DMS114 treated with DMSO at 0.1 percent for 48 hours (cell line): ENCODE data around the gene MINDY4.

Experiments used
- DNase-seq: peaks from one replicate; lab custom pipeline; 2025; ENCODE audit not compliant: unreplicated experiment; lab: John Stamatoyannopoulos, UW

Gene MINDY4

DNA sequence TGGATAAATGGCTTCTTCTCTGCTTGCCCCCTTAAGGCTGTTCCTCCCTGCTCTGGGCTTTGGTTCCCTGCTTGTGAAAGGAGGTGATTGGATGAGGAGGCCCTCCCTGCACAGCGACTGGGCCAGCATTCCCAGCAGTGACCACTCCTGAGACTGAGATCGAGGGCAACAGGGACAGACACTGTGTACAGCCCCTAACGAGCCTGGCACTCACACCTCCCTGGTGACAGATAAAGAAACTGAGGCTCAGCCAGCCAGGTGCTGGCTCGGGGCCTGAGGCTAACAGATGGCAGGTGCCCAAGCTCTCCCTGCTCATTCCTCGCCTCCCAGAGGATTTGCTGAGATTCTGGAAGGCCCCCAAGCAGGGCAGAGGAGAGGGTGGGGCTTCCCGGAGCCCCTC, 128.4 kb downstream of the MINDY4 start:
- DNase-seq = no peak

DNA sequence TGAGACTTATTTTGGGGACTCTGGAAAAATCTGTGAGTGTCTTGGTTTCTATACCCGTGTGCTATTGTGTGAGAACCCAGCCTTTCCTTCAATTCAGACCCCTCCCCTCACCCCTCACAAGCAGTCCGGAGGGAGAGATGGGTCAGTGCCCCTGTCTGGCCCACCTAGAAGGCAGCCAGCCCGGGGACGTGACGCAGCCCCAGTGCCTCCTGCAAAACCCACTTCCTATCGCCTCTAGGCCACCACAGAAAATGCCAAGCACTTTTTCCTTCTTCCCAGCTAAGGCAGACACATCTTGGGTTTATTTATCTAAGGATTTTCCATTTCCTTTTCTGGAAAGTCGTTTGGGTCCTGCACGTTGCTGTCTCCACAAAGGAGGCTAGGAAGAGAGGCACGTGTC, 128.8 kb downstream of the MINDY4 start:
- DNase-seq = no peak

DNA sequence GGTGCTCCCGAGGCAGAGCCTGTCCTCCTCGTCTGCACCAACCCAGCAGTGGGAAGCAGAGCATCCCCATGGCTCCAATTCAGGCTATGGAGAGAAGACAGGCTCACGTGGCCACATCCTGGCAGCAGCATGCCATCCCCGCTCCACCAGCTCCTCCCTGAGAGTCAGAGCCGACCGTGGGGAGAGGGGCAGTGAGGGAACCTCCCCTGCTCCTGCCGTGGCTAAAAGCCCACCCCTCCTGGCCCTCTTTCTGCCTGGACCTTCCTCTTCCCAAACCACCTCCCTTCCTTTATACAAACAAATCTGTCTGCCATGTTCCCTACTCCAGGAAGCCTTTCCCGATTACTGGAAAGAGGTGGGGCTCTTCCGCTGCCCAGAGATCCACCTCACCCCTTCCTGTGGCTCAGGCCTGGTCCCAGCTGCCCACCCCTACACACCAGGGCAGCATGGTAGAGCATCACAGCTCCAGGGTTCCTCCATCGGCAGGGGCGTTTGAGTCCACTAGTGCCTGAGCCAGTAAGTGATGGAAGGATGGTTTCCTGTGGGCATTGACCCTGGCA, 129.7 kb downstream of the MINDY4 start:
- no peak for DNase-seq

DNA sequence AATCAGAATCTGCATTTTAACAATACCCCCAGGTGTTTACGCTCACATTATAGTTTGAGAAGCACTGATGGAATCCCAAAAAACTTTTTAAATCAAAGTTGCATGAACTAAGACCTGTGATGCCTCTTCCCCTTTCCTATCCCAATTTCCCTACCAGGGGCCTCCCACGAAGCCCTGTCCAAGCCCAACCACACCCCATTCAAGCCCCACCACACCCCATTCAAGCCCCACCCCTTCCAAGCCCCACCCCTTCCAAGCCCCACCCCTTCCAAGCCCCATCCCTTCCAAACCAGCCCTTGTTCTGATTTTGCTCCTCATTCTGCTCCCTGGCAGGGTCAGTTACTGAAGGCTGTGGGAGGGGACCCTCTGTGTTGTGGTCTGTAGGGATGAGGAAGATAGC, 130.6 kb downstream of the MINDY4 start:
- no peak for DNase-seq

DNA sequence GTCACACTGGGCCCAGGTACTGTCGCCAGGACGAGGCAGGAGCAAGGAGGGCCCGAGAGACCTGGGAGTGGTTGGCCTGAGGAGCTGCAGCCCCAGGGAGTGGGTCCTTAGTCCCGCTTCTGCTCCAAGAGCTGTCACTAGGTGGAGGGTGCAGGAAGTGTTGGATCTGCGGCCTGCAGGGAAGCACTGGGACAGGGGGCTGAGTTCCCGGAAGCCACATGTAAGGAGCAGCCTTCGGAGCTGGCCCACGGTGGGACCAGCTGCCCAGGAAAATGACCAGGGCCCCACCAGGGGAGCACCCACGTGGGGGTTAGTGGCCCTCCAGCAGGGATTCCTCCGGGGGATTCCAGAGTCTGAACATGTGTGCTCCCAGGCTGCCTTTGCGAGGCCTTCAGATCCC, 131.2 kb downstream of the MINDY4 start:
- DNase-seq = no peak

DNA sequence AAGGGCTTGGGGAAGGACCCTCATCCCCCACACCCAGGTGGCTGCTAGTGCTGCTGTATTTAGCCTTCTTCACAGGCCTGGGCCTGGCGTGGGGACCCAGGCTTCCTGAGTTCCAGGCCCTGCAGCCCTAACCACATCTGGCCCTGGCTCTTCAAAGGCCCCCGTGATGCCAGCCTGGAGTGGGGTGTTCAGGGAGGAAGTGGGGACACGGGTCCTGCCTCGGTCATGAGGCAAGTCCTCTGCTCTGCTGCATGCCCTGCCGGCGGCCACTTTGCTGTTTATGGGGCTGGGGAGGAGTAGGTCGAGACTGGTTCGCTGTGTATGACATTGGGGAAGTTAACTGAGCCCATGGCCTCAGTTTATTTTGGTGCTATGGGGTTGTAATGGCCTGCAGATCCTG, 131.9 kb downstream of the MINDY4 start:
- no peak for DNase-seq

DNA sequence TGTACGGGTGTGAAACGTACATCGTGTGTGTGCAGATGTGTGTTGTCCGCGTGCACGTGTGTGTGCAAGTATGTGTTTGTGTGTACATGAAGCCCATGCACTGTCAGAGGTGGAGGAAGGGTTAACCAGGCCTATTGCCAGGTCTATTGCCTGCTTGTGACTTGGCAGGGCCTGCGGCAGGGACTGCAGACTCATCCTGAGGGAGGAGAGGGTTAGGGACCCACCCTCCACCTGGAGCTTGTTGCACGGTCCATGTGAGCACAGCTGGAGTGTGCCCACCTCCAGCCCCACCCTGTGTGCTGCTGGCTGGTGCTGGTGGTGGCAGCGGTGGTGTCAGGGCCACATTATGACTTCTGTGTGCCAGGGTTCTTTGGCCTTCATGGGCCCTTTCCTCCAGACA, 133.3 kb downstream of the MINDY4 start:
- no peak for DNase-seq

DNA sequence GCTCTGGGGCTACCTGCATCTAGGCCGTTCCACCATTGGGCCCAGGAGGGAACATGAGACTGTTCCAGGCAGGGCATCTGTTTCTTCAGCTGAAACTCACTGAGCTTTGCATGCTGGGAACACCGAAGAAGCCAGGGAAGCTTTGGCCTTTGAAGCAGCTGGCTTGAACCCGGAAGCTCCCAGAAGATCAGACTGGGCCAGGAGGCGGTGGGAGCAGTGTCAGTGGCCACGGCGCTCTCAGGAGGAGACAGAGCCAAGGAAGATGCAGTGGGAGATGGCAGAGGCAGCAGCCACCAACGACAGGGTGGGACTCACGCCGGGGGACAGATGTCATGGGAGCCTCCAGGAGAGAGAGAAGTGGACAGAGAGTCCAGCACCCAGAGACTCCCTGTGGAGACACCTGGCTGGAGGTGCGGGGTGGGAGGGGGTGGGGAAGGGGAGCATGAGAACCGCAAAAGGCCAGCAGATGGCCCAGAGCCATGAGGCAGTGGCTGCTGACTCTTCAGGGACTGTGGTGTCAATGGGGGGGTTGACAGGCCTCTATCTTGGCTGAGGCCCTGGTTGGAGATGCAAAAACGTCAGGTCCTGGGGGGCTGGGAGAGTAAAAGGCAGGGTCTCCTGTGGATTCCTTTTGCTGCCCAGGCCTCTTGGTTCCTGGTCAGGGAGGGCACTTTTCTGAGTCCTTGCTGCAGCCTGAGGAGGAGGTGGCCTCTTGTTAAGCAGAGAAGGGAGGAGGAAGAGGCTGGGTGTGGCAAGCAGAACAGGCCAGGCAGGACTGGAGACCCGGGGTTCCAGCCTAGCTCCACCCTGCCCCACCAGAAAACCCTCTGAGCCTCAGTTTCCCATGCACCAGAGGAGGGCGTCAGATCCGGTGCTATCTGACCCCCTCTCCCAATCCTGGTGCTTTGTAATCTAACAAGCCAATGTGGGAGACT, 134.1 kb downstream of the MINDY4 start:
- DNase-seq = no peak

DNA sequence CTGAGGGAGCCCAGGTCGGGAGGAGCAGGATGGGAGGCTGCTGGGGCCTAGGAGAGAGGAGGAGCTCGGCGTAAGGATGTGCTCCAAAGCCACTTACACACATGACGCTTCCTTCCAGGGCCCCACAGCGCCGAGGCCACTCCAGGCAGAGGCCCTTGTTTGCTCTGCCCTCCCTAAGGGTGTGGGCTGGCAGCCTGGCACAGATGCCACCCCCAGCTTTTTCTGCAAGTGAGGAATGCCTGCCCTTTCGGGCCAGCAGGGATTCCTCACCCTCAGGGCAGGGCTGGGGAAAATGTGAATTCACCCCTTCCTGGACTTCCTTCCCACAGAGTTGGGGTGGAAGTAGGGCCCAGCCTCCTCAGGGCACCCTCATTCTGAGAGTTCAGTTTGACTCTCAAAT, 134.8 kb downstream of the MINDY4 start:
- no peak for DNase-seq

DNA sequence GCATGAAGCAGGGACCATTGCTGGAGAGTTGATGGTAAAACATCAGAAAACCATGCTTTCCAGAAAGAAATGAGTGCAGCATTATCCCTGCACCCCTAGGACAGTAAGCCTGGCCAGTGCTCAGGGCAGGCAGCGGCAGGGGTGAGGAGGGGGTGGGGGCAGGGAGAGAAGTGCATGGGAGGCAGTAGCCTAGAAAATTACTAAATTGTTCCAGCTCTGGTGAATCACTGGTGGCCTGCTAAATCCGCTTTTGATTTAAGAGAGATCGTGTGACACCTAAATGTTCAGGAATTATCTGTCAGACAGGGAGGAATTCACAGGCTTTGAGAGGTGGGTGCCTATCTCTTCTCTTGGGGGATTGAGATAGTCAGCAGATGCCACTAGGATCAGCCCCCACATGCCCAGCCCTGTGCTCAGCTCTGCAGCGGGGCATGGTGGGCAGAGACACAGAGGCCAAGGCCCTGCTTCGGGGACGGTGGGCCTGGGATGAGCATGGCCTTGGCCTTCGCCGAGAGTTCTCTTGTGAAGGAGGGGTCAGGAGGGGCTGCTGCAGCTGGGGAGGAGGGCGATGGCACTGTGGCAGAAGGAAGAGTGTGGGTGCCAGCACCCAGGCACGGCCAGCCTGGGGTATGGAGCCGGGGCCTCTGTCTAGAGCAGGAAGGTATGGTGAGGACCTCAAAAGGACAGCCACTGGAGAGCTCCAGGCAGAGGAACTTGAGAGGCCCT, 135.5 kb downstream of the MINDY4 start:
- no peak for DNase-seq

DNA sequence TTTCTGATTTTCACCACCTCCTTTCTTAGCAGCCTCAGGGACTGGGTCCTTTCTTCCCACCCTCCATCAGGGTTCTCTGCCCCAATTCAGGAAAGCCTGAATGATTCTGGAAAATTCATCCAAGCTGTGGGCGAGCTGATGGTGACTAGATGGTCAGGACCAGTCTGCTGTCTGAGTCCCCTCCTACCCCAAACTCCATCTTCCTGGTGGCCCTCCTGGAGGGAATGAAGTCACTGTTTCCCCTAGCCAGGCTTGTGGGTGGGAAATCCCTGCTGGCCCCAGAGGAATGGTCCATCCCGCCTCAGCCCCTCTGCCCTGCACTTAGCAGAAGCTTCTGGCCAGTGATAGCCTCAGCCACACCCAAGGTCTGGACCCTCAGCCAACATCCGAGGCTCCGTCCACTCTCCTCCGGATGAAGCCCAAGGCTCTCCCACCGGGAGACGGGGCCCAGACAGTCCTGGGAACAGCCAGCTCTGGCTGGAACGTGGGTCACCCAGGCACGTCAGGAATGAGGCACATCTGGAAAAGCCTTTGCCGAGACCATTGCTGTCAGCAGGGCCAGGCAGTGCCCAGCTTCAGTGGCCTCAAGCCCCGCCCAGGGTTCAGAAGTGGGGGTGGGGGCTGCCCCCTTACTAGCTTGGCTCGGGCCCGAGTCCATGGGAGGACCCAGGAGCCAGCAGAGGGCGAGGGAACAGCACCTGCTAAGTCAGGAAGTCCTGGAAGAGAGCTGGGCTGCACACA, 136.5 kb downstream of the MINDY4 start:
- DNase-seq = no peak

DNA sequence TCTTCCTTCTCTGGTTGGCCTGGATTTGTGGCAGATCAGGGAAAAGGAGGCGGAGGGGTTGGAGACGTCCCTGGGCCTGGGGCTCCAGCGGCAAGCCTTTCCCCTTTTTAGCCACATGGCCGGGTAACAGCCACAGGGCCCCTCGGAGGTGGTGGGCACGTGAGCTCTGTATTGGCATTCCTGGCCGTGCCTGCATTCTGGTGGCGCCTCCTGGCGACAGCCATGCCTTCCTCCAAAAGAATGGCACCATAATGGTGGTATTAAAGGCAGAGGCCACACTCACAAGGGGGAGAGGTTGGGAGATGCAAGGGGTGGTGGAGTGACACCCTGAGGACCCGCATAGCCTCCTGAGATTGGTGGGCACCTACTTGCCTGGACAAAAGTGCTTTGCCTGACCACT, 137.5 kb downstream of the MINDY4 start:
- no peak for DNase-seq

DNA sequence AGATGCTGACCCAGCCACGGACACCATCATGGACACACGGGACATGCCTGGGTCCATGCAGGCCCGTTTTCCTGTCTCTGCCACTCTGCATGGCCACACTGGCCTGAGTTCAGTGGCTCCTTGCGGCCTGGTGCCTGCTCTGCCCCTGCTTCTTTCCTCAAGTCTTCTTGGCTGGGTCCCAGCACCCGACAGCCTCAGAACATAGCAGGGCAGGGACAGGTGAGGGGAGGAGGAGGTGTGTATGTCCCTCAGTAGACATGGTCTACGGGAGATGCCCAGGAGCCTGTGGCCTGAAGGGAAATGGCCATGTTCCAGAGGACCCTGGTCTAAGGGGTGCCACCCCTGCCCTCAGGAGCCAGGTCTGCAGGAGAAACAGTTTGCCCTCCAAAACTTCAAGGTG, 138.2 kb downstream of the MINDY4 start:
- no peak for DNase-seq

DNA sequence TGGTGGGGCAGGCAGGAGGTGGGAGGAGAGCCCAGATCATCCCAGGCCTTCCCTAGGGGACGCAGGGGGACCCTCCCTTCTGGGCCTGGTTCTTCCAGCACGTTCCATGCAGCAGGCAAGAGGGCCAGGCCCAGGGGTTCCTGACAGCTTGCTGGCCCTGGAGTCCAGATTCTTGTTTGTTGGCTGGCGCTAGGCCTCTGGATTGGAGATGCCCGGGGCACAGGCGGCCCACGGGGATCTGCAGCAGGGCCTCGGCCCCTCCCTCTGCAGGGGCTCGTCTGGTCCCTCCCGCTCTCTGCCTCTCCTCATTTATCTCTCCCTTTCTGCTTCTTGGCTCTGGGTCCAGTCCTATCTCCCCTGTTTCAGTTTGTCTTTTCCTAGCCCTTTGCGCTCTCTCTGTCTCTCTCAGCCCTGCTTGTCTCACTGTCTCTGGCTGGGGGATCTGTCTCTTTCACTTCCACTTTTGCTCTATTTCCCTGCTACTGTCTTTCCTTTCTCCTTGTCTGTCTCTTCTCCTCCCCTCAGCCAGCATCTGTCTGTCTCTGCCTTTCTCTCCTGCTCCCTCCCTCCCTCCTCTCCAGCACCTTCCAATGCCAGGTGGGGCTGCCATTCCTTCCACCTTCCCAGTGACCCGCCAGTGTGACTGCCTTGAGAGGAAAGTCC, 139.3 kb downstream of the MINDY4 start:
- DNase-seq = no peak

DNA sequence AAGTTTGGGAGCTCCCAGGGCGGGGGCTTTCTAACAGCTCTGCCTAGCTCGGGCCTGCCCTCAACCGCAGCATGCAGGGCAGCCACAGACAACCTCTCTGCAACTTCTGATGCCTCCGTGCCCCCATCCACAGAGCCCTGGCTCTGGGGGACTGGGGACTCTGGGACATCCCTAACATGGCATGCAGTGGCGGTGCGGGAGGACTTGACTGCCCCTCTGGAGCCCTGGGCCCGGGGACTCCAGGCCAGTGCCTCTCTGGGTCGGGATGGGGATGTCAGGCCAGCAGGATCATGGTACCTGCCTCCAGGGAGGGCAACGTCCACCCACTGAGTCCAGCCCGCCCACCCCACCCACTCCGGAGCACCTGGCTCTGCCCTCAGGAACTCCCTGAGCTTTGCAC, 139.9 kb downstream of the MINDY4 start:
- DNase-seq = no peak

DNA sequence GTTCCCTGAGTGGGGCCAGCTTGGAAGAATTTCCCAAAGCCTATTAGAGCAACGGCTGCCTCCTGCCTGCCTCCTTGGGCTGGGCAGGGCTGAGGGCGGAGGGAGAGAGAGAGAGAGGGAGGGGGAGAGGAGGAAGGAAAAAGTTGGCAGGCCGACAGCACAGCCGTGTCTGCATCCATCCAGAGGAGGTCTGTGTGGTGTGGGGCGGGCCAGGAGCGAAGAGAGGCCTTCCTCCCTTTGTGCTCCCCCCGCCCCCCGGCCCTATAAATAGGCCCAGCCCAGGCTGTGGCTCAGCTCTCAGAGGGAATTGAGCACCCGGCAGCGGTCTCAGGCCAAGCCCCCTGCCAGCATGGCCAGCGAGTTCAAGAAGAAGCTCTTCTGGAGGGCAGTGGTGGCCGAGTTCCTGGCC, 140.3 kb downstream of the MINDY4 start, which contains the start of gene AQP1:
Gene AQP1, plus strand, starts transcription at position 293 of the 409 bp plus-strand sequence. Its CDS starts 57 bp downstream, at position 350.
- no peak for DNase-seq

DNA sequence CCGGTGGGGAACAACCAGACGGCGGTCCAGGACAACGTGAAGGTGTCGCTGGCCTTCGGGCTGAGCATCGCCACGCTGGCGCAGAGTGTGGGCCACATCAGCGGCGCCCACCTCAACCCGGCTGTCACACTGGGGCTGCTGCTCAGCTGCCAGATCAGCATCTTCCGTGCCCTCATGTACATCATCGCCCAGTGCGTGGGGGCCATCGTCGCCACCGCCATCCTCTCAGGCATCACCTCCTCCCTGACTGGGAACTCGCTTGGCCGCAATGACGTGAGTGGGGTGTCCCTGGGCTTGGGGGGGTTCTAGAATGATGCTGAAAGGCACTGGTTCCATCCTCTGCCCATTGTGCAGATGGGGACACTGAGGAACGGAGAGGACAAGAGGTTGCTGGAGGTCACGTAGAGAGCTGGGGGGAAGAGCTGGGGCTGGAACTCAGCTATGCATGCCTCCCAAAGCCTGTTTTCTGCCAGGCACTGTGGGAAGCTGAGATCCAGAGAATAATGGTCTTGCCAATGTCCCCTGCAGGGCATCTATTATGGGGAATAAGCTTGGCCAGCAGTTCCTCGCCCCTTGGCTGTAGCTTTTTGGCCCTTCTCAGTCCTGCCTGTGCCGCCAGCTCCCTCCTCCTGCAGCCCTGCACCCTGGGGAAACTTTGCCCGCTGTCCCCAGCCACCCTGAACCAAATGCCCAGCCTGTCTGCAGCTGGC, 141.0 kb downstream of the MINDY4 start:
- DNase-seq = no peak

DNA sequence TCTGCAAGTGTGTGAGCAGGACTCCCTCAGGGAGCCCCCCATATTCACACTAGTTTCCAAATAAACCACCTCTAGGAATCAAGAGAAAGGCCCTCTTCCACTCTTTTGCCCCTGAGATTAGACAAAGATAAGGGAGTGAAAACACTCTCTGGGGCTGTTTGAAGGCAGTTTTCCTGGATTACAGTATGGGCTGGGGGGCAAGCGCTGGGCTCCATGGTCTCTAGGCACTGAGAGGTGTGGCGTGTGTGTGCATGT, 141.4 kb downstream of the MINDY4 start:
- no peak for DNase-seq

DNA sequence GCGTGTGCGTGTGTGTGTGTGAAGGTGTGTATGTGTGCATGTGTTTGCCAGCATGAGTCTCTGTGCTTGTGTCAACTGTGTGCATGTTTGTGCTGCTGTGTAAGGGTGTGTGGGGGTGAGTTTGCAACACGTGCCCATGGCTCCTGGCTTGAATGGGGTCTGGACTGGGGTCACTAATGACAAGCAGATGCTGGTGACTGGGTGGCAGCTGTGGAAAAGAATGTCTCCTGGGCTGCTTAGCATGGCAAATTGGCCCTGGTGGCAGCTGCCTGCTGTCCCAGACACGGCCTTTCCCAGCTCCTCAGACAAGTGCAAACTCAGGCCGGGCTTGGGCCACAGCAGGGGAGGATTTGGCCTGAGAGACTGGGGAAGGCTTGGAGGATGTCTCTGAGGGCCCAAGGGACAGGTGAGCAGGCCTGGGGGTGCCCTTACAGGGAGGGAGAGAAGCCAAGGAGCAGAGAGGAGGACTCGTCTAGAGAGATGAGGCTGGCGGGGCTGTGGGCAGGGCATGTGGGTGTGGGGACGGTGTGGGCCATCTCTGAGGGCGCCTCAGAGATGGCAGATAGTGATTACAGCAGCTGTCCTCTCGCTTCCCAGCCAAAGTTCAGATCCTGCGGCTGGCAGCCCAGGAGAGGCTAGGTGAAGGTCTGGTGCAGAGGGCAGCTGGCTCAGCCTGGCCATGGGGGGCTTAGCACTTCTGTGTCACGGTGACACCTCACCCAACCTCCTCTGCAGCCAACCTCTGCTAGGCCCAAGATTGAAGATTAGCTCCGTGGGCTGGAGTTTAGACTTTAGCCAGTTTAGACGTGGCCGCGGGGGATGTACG, 142.0 kb downstream of the MINDY4 start:
- DNase-seq = no peak
